Measurements from ENCODE around the gene MUSK. TPM values are rescaled to one million over a fixed set of nuclear protein-coding genes. Genes with fewer than 3 reads are reported as not detected.
A peak's percentile ranks its signal among the peaks of the same experiment; 100 is the strongest.

MUSK gene
- total RNA-seq, 1 donor from 2014 or later: not detected

DNA sequence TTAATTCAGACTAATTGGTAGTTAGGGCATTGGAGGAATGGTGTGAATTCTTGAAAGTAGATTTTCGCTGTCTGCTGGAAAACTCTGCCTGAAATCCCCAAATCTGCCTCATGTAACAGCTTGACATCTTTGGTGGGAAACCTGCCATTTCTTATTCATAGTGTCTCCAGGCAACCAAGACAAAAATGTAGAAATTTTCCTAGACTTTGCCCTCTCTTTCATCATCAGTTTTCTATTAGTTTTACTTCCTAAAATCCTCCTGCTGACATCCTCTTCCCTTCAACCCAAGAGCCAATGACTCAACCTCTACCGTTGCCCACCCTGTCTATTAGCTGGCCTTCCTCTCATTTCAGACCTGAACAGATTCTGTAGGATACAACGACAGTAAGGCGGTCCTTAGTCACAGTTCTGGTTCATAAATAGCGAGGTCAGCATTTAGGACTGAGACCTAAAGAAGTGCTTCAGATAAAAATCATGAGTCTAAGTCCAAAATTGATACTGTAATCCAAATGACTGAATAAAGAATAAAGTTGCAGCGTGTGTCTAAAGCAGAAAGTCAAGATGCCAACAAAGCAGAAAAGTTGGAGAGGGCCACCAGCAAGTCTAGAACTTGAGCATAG is 133.9 kb downstream of the MUSK start:
- H3K27me3 ChIP-seq (ENCODE audit: control insufficient read depth, insufficient read depth, low read length): no peaks in the 10 kb centered on the region
- DNase-seq (ENCODE audit: low read depth): no peak
- H3K4me3 ChIP-seq (ENCODE audit: low read depth, low read length): no peak overlapping the region
- no peaks in the 10 kb centered on the region for H3K36me3 ChIP-seq (ENCODE audit: control insufficient read depth, insufficient read depth, low read length)
- TF ChIP-seq, protein P1, sequence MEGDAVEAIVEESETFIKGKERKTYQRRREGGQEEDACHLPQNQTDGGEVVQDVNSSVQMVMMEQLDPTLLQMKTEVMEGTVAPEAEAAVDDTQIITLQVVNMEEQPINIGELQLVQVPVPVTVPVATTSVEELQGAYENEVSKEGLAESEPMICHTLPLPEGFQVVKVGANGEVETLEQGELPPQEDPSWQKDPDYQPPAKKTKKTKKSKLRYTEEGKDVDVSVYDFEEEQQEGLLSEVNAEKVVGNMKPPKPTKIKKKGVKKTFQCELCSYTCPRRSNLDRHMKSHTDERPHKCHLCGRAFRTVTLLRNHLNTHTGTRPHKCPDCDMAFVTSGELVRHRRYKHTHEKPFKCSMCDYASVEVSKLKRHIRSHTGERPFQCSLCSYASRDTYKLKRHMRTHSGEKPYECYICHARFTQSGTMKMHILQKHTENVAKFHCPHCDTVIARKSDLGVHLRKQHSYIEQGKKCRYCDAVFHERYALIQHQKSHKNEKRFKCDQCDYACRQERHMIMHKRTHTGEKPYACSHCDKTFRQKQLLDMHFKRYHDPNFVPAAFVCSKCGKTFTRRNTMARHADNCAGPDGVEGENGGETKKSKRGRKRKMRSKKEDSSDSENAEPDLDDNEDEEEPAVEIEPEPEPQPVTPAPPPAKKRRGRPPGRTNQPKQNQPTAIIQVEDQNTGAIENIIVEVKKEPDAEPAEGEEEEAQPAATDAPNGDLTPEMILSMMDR (IDR thresholded peaks at IDR 0.05; ENCODE audit: insufficient read depth, low read length, poor library complexity, severe bottlenecking): no peak

DNA sequence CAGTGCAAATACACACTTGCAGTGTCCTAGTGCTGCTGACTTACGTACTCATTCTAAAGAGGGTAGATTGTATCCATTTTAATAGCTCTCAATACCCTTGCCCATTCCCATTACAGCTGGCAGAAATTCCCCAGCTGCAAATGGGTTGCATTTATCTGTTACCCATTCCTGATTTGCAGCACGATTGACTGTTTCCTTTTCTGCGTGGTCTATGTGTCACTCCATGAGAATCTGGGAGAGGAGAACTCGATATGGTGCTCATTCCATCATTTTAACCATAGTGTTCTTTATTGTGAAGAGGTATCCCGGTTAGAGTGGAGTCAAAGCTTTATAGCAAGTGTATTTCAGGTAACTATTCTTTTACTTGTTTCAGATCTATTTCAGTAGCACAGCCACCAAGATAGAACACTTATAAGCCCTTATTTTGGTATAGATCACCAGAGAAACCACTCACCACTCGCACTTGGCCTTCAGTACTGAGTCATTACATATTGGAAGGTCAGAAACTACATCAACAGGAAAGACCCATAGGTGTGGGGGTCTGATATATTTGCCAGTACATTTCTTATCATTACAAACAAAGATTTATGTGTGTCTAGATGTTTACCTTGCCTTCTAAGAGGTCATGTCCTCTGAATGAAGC is 139.5 kb downstream of the MUSK start:
- TF ChIP-seq, protein P1 (IDR thresholded peaks at IDR 0.05; ENCODE audit: insufficient read depth, low read length, poor library complexity, severe bottlenecking): no peak
- peak; percentile 2 for DNase-seq (ENCODE audit: low read depth)
- H3K4me3 ChIP-seq (ENCODE audit: low read depth, low read length): no peak overlapping the region
- no peaks in the 10 kb centered on the region for H3K36me3 ChIP-seq (ENCODE audit: control insufficient read depth, insufficient read depth, low read length)
- H3K27me3 ChIP-seq (ENCODE audit: control insufficient read depth, insufficient read depth, low read length): no peaks in the 10 kb centered on the region

GRCh38 chr9:110808599-110808980 is 140.0 kb downstream of the MUSK start:
- DNase-seq (ENCODE audit: low read depth): no peak
- Histone ChIP-seq H3K36me3 (ENCODE audit: control insufficient read depth, insufficient read depth, low read length) (no peaks in the 10 kb centered on the region), H3K4me3 (ENCODE audit: low read depth, low read length) (no peak overlapping the region), H3K27me3 (ENCODE audit: control insufficient read depth, insufficient read depth, low read length) (no peaks in the 10 kb centered on the region)
- TF ChIP-seq, protein P1 (IDR thresholded peaks at IDR 0.05; ENCODE audit: insufficient read depth, low read length, poor library complexity, severe bottlenecking): no peak

- TF ChIP-seq, protein P1 (IDR thresholded peaks at IDR 0.05; ENCODE audit: insufficient read depth, low read length, poor library complexity, severe bottlenecking): no peak
- Histone ChIP-seq H3K4me3 (ENCODE audit: low read depth, low read length) (no peak overlapping the region), H3K36me3 (ENCODE audit: control insufficient read depth, insufficient read depth, low read length) (no peaks in the 10 kb centered on the region), H3K27me3 (ENCODE audit: control insufficient read depth, insufficient read depth, low read length) (no peaks in the 10 kb centered on the region)
- DNase-seq (ENCODE audit: low read depth): no peak
Observed at GRCh38 chr9:110809038-110809595, 140.5 kb downstream of the MUSK start.

DNA sequence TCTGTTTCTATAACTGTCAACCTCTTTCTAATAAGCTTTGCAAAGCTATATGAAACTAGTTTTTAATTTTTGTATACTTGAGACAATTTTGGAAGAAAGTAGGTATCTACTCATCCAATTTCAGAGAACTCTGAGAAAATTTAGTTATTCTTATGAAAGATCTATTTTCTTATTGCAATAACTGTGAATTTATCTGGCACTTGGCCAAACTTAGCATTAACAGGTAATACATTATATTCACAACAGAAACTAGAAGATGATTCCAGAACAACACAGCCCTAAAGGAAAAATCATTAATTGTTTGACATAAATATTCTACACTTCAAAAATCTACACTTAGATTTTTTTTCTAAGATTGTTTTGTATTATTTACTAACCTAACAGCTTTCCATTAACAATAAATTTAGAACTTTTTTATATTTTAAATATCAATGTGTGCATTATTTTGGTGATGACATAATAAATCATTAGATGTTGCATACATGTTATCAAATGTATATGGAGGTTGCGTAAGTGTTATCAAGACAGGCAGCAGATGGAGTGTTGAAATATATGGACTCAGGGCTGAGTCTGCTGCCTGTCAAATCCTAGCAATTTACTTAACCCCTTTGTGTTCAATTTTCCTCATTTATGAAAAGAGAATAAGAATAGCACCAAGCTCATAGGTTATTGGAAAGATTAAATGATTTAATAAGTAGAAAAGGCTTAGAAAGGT is 141.8 kb downstream of the MUSK start:
- H3K27me3 ChIP-seq (ENCODE audit: control insufficient read depth, insufficient read depth, low read length): no peaks in the 10 kb centered on the region
- no peak overlapping the region for H3K4me3 ChIP-seq (ENCODE audit: low read depth, low read length)
- TF ChIP-seq, protein P1 (IDR thresholded peaks at IDR 0.05; ENCODE audit: insufficient read depth, low read length, poor library complexity, severe bottlenecking): no peak
- DNase-seq (ENCODE audit: low read depth): no peak
- H3K36me3 ChIP-seq (ENCODE audit: control insufficient read depth, insufficient read depth, low read length): no peaks in the 10 kb centered on the region

Measured in kidney epithelial cell (primary cell).